H1 (cell line): Measurements from ENCODE around the gene SNAP47. TPM values are rescaled to one million over a fixed set of nuclear protein-coding genes. Genes with fewer than 3 reads are reported as not detected.

Experiments used
- ASH2L ChIP-seq: fragments of 200-600, 300-600 bp; sonication (generic); IDR thresholded peaks from one replicate; pipeline ENCODE4 v1.7.1; 2017; ENCODE audit warnings: low read length
- BCL11A ChIP-seq, 2 experiments: IDR thresholded peaks; one replicate each; pipeline ENCODE4 v1.6.1; 2011; ENCODE audit warnings: low read depth in 2 of 2, low read length in 2 of 2, mild to moderate bottlenecking in 2 of 2
- BRCA1 ChIP-seq: IDR thresholded peaks from 2 replicates; pipeline ENCODE4 v1.6.1; 2012; ENCODE audit warnings: low read depth, low read length, improper control_type of control experiment
- CBX5 ChIP-seq: fragments of 300-800, 300-1000 bp; sonication (generic); IDR thresholded peaks from 2 replicates; pipeline ENCODE4 v1.7.1; 2016; ENCODE audit warnings: antibody characterized with exemption, low read length, low read depth
- CEBPB ChIP-seq: IDR thresholded peaks from 2 replicates; pipeline ENCODE4 v1.6.1; 2012; ENCODE audit warnings: low read depth, low read length
- CREB1 ChIP-seq: IDR thresholded peaks from 2 replicates; pipeline ENCODE4 v1.6.1; 2012; ENCODE audit warnings: inconsistent platforms
- EP300 ChIP-seq, 2 experiments: IDR thresholded peaks; 1 replicate in 1 of 2; 2 replicates in 1 of 2; pipeline ENCODE4 v1.6.1; 2011 to 2012; ENCODE audit warnings: low read depth in 2 of 2, low read length in 2 of 2, mild to moderate bottlenecking in 2 of 2, borderline replicate concordance in 1 of 2, inconsistent platforms in 1 of 2, moderate library complexity in 1 of 2
- GTF2F1 ChIP-seq: IDR thresholded peaks from 2 replicates; pipeline ENCODE4 v1.6.1; 2012; ENCODE audit warnings: low read depth, low read length, improper control_type of control experiment, borderline replicate concordance
- HDAC2 ChIP-seq, 2 experiments: fragments of 300-600 bp in 1 of 2; sonication (generic) in 1 of 2; IDR thresholded peaks; 2 replicates each; pipeline ENCODE4 v1.6.1; 2011 to 2012; ENCODE audit warnings: low read depth in 2 of 2, low read length in 2 of 2, mild to moderate bottlenecking in 2 of 2, moderate library complexity in 2 of 2, borderline replicate concordance in 1 of 2, inconsistent platforms in 1 of 2
- JUN ChIP-seq: IDR thresholded peaks from 2 replicates; pipeline ENCODE4 v1.6.1; 2011; ENCODE audit warnings: low read depth, mild to moderate bottlenecking, improper control_type of control experiment, low read length
- JUND ChIP-seq: IDR thresholded peaks from 2 replicates; pipeline ENCODE4 v1.6.1; 2011; ENCODE audit warnings: mild to moderate bottlenecking, improper control_type of control experiment, low read length
- KDM4A ChIP-seq: IDR thresholded peaks from one replicate; pipeline ENCODE4 v1.7.1; 2012; ENCODE audit warnings: low read depth, mild to moderate bottlenecking, moderate library complexity, low read length, inconsistent platforms; ENCODE audit not compliant: severe bottlenecking
- MAFK ChIP-seq: IDR thresholded peaks from 2 replicates; pipeline ENCODE4 v1.6.1; 2012; ENCODE audit warnings: low read depth, mild to moderate bottlenecking, improper control_type of control experiment, low read length
- NRF1 ChIP-seq: IDR thresholded peaks from 2 replicates; pipeline ENCODE4 v1.6.1; 2011; ENCODE audit warnings: mild to moderate bottlenecking, low read depth, low read length, improper control_type of control experiment
- PHF8 ChIP-seq: fragments of 200-600 bp; sonication (generic); conservative IDR thresholded peaks from 2 replicates; pipeline ENCODE4 v1.7.1; 2012; ENCODE audit warnings: low read depth, mild to moderate bottlenecking, inconsistent platforms, low read length, moderate library complexity
- RBBP5 ChIP-seq: IDR thresholded peaks from 2 replicates; pipeline ENCODE4 v1.7.1; 2012; ENCODE audit warnings: low read depth, mild to moderate bottlenecking, inconsistent platforms, low read length, moderate library complexity, borderline replicate concordance
- RNF2 ChIP-seq: fragments of 200-900, 300-1000 bp; sonication (generic); IDR thresholded peaks from 2 replicates; pipeline ENCODE4 v1.7.1; 2016; ENCODE audit warnings: borderline replicate concordance, low read depth, mild to moderate bottlenecking, antibody characterized with exemption, low read length; ENCODE audit not compliant: poor library complexity, severe bottlenecking; ENCODE audit errors: missing control alignments
- SAP30 ChIP-seq: fragments of 300-600 bp; sonication (generic); IDR thresholded peaks from 2 replicates; pipeline ENCODE4 v1.7.1; 2012; ENCODE audit warnings: low read length, moderate library complexity, mild to moderate bottlenecking, inconsistent platforms; ENCODE audit not compliant: insufficient read depth, insufficient replicate concordance
- SIN3A ChIP-seq, 2 experiments: IDR thresholded peaks in 1 of 2; conservative IDR thresholded peaks in 1 of 2; 2 replicates each; pipeline ENCODE4 v1.6.1; 2011 to 2012; ENCODE audit warnings: low read length in 2 of 2, improper control_type of control experiment in 1 of 2, low read depth in 1 of 2, mild to moderate bottlenecking in 1 of 2
- SIX5 ChIP-seq: IDR thresholded peaks from 2 replicates; pipeline ENCODE4 v1.6.1; 2011; ENCODE audit warnings: mild to moderate bottlenecking, low read depth, low read length
- SP2 ChIP-seq: IDR thresholded peaks from 2 replicates; pipeline ENCODE4 v1.6.1; 2012; ENCODE audit warnings: mild to moderate bottlenecking, low read length, inconsistent platforms
- SRF ChIP-seq: IDR thresholded peaks from 2 replicates; pipeline ENCODE4 v1.6.1; 2011; ENCODE audit warnings: mild to moderate bottlenecking, low read depth, low read length, moderate library complexity
- SUZ12 ChIP-seq: fragments of 200-600 bp; sonication (generic); IDR thresholded peaks from 2 replicates; pipeline ENCODE4 v1.6.1; 2012; ENCODE audit warnings: mild to moderate bottlenecking, inconsistent platforms, low read length, moderate library complexity, mixed read lengths
- TAF7 ChIP-seq: optimal IDR thresholded peaks from 2 replicates; pipeline ENCODE3; 2011; ENCODE audit warnings: low read depth, mild to moderate bottlenecking, inconsistent platforms, low read length, moderate library complexity, borderline replicate concordance
- TBP ChIP-seq: IDR thresholded peaks from 2 replicates; pipeline ENCODE4 v1.6.1; 2011; ENCODE audit warnings: low read depth, low read length, improper control_type of control experiment
- polyA plus RNA-seq, 7 experiments: library from polyadenylated mRNA; depleted of rRNA in 3 of 7; stranded (reverse) in 5 of 7; unstranded in 2 of 7; fragments of >200 nt in 5 of 7; fragments of 200-250 nt in 2 of 7; gene quantifications; 1 replicate in 5 of 7; 2 replicates in 1 of 7; 4 replicates in 1 of 7; pipeline versions ENCODE4 v1.2.1 to v1.2.3, GENCODE V29; 2011 to 2013; ENCODE audit warnings: missing spikeins in 2 of 7, mixed read lengths in 2 of 7
- total RNA-seq: library from RNA; stranded (reverse); fragmentation: NEBNext Ultra II Directional; extraction: Animal tissue kit (Norgen Biotek cat#: 25700); gene quantifications from 2 replicates; pipeline ENCODE4 v1.2.1, GENCODE V29; 2021

Gene SNAP47
- total and polyA plus RNA-seq, 2 of the 8 experiments (the other 6 are each of a cell fraction or from before 2014, with no cell fraction given) = 37.6 to 42.2 TPM

GRCh38 chr1:227762231-227762911 lies 27.1 kb downstream of the SNAP47 start (continued):
- TF ChIP-seq EP300 (IDR thresholded peaks at IDR 0.05; ENCODE audit: borderline replicate concordance in 1 of 2, low read depth in 2 of 2, low read length in 2 of 2) = no peak
- no peak for TF ChIP-seq SRF
- TF ChIP-seq CBX5 = no peak
- TF ChIP-seq JUN = peak; percentile 39; the same call in 1 of the 2 replicates
- no peak for TF ChIP-seq JUND
- TF ChIP-seq SAP30 = no peak
- TF ChIP-seq BCL11A (IDR thresholded peaks at IDR 0.05; ENCODE audit: low read depth in 2 of 2, low read length in 2 of 2) = no peak
- TF ChIP-seq HDAC2 (IDR thresholded peaks at IDR 0.05; ENCODE audit: borderline replicate concordance in 1 of 2, low read depth in 2 of 2, low read length in 2 of 2) = no peak
- TF ChIP-seq SUZ12 = no peak
- peak in 1 of 2 experiments; percentile 74; a peak in 1 of 4 replicates for TF ChIP-seq SIN3A (conservative IDR thresholded peaks at IDR 0.05 in 1 of 2, IDR thresholded peaks at IDR 0.05 in 1 of 2; ENCODE audit: low read depth in 1 of 2, low read length in 2 of 2)
- no peak for TF ChIP-seq ASH2L
- TF ChIP-seq GTF2F1 = no peak
- TF ChIP-seq CEBPB = no peak
- TF ChIP-seq PHF8 = no peak
- no peak for TF ChIP-seq SP2
- TF ChIP-seq CREB1 = peak; percentile 52; the same call in 1 of the 2 replicates
- TF ChIP-seq RNF2 = no peak
- TF ChIP-seq TAF7 = no peak
- TF ChIP-seq RBBP5 = no peak
- no peak for TF ChIP-seq KDM4A
- no peak for TF ChIP-seq SIX5
- no peak for TF ChIP-seq NRF1
- TF ChIP-seq TBP = no peak
- TF ChIP-seq MAFK = no peak
- TF ChIP-seq BRCA1 = no peak
